NCI-H146 treated with DMSO at 0.1 percent for 48 hours (cell line): ENCODE measurements around the gene SAXO2.
"Not testable (repeated sequence)": the region's sequence is repeated elsewhere in the genome, so short reads cannot be mapped to it uniquely, and the experiment has no call there.

Experiments used
- DNase-seq: peaks from one replicate; lab custom pipeline; 2025; ENCODE audit not compliant: unreplicated experiment; lab: John Stamatoyannopoulos, UW

The SAXO2 gene

DNA sequence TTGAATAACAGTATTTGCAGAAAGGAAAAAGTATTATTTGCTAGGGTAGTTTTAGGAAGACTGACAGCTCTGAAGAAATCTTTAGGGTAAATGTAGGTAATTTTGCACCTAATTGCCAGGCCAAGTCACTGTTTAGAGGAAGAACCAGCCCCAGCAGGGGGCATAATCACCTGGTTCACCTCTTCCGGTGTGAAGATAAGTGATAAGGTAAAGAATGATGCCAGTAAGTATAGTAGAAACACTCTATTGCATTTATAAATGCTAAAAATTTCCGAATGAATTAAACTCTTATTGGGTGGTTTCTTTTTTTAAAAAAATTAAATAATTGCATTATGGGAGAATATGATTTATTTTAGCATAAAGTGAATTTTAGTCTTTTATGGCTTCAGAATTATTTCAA, 21.8 kb downstream of the SAXO2 start:
- DNase-seq = not testable (repeated sequence)

DNA sequence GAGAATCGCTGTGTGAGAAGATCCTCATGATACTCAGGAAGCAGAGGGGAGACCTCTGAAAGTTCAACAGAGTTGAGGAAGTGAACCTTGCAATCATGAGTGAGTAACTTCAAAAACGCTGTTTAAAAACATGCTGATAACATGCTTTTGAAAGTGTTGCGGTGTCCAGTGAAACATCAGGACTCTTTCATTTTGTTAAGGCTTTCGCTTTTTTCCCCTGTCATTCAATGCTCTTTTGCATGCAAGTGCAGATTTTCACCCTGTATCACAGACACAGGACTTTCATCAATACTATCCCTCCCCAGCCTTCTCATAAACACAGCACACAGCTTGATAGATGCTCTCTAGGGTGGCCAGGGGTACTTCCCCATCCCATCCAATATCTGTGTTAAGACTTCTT, 23.9 kb downstream of the SAXO2 start:
- not testable (repeated sequence) for DNase-seq

DNA sequence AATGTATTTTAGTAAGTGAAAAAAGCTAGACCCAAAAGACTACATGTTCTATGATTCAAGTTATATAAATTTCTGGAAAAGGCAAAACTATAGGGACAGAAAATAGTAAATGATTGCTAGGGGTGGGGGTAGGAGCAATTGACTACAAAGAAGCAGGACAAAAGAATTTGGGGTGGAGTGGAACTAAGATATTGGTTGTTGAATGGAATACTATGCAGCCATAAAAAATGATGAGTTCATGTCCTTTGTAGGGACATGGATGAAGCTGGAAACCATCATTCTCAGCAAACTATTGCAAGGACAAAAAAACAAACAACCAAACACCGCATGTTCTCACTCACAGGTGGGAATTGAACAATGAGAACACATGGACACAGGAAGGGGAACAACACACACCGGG, 25.6 kb downstream of the SAXO2 start:
- not testable (repeated sequence) for DNase-seq

DNA sequence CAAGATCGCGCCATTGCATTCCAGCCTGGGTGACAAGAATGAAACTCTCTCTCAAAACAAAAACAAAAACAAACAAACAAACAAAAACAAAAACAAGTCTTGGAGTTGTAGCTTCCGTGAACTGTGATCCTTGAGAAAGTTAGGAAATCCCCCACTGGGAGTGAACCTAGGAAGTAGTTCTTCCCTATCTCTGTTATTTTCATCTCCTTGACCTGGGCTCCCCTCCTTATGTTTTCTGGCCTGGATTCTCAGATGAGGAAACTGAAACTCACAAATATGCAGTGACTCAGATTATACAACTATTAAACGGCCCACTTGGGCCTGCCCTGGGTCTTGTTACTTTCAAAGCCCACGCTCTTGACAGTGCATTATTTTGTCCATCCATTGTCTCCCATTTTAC, 29.7 kb downstream of the SAXO2 start:
- no peak for DNase-seq

DNA sequence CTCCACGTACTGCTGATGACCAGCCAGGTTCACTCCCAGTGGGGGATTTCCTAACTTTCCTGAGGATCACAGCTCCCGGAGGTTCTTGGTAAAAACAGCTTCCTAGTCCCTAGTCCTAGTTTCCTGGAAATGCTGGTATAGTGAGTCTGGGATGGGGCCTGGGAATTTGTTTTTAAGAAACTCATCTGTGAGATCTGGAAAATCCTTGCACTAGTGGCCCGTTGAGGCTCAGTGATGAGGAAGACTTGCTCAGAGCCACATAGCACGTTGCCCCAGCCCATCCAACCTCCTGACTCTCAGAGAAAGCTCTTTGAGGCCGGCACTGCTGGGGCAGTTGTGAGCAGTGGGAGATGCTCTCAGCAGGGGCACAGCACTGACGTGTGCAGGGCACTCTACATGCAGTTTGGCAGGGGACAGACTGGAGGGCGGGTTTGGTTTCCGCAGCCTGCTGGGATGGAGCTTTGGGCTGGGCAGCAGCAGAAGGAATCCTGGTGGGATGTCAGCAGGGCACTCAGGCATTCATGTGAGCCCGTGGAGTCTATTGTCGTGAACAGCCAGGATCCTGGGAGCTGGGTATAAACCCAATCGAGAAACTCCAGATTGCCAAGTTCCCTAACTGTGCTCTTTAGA, 31.6 kb downstream of the SAXO2 start:
- DNase-seq = peak; percentile 10

DNA sequence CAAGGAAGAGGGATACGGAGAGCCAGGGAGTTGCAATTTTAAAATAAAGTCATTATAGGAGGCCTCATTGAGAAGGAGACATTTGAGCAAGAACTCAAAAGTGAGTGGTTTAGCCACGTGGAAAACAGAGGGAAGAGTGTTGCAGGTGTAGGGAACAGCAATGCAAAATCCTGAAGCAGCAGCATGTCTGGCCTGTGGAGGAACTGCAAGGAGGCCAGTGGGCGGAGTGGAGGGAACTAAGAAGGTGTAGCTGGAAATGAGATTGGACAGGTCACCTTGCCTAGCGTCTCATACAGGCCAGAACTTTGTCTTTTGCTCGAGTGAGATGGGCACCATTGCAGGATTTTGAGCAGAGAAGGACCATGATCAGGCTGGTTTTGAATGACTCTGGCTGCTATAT, 34.9 kb downstream of the SAXO2 start:
- no peak for DNase-seq

DNA sequence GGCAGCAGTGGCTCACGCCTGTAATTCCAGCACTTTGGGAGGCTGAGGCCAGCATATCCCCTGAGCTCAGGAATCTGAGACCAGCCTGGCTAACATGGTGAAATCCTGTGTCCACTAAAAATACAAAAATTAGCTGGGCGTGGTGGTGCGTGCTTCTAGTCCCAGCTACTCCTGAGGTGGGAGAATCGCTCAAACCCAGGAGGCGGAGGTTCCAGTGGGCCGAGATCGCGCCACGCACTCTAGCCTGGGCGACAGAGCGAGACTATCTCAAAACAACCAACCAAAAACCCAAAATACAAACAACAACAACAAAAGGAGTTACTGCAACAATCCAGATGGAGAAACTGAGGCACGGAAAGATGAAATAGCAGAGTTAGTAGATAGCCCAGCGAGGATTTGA, 35.4 kb downstream of the SAXO2 start:
- DNase-seq = no peak

DNA sequence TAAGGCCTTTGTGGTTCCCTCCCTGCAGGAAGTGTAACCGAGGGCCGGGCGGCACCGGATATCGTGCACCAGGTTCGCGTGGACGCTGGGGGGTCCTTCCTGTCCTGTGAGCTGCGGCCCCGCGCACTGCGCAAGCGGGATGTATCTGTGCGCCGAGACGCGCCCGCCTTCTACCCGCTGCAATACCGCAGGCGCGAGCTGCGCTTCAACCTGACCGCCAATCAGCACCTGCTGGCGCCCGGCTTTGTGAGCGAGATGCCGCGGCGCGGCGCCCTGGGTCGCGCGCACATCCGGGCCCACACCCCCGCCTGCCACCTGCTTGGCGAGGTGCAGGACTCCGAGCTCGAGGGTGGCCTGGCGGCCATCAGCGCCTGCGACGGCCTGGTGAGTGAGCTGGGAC, 35.9 kb downstream of the SAXO2 start:
- DNase-seq = no peak

DNA sequence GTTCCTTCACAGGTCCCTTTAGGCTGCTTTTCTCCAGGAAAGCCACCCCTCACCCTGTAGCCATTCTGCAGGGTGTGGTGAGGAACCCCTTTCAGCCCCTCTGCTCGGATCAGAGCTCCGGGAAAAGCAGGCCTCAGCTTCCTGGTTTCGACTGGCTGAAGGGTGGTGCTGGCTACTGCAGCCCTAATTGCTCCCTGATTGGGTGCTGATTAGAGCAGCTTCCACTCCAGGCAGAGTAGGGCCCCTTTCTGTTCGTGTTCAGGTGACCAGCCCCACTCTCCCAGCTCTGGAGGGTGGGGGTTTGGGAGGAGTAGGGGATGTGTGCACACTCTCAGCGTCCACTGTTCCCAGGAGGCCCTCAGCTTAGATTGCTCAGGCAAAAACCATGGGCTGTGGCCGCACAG, 36.9 kb downstream of the SAXO2 start:
- not testable (repeated sequence) for DNase-seq

DNA sequence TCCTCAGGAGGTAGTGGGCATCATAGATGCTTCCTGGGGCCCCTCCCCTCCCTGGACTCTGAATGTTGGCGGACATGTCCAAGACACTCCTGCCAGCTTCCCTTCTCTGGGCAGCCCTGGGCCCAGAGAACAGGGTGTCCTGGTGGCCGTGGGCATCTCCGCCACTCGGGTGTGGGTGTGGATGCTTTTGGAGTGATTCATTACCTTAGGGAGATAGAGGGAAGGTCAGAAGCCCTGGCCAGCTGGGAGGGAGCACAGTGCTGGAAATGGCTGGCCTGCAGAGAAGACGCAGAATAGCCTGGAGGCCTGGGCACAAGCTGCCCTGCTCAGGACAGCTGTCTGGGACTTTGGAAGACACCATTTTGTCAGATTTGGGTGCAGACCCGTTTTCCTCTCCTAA, 37.7 kb downstream of the SAXO2 start:
- not testable (repeated sequence) for DNase-seq

DNA sequence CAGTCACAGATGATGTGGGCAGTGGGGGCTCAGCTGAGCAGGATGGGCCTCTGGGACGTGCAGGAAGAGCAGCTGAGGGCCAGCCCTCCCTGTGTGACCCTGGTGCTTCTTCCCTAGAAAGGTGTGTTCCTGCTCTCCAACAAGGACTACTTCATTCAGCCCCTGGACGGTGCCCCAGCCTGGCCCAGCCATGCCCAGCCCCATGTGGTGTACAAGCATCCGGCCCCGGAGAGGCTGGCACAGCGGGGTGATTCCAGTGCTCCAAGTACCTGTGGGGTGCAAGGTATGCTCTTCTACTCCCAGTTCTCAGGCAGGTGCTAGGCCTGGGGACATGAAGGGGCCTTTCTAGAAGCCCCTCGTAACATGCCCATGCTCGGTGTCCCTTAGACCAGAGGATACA, 38.3 kb downstream of the SAXO2 start:
- no peak for DNase-seq

DNA sequence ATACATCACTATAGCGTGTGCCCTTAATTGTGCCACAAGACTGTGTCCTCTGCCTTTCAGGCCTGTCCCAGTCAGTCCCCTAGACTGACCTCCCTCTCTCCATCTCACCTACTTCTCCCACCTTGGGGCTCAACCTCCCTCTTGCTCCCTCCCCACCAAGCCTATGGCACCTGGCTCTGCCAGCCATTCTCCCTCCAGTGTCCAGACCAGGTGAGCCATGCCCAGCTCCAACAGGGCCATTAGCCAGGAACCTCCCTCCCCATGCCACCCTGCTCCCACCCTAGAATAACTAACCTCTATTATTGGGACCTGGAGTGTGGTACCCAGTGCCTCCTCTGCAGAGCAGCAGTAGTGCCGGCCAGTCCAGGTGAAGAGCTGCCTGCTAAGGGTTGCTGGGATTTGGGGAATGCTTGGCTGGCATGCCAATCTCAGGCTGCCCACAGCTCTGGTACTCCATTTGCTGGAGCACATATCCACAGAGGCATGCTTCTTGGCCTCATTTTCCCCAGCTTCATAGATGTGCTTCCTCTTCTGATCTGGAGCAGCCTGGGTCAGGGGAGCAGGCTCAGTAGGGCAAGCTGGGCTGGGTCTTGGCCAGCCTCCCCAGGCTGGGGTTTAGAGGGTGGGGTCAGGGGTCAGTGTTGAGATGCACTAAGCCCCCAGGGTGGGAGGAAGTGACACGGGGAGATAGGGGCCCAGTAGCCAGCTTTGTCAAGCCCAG, 38.8 kb downstream of the SAXO2 start:
- DNase-seq = no peak

DNA sequence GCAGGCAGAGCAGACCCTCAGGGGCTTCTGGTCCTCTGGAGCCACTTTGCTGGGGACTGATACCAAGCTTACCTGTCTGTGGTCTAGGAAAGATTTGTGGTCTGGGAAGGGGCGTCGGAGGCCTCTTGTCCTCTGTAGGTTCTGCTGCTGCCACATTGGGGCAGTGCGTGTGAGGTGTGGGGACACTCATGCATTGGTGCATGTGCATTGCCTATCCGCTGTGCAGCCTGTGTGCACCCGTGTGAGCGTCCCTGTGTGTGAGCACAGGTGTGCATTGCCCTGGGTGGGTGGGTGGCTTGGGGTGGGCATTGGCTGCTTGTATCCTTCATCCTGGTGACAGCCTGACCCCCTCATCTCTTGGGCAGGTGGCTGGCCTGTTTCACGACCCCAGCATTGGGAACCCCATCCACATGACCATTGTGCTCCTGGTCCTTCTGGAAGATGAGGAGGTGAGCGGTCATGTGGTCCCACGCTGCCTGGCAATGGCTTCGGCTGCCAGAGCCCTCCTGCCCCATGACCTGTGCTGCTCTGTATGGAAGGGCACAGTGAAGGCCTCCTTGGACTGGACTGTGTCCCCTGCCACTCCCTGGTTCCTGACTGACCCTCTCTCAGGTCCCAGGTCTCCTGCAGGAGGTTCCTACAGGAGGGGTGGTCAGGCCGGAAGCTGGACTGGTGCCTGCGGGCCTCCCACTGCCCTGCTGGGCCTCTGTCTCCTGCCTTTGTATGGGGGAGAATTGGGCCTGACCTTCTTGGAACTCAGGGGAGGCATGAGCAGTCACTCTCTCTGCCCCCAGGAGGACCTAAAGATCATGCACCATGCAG, 41.5 kb downstream of the SAXO2 start:
- DNase-seq = no peak

DNA sequence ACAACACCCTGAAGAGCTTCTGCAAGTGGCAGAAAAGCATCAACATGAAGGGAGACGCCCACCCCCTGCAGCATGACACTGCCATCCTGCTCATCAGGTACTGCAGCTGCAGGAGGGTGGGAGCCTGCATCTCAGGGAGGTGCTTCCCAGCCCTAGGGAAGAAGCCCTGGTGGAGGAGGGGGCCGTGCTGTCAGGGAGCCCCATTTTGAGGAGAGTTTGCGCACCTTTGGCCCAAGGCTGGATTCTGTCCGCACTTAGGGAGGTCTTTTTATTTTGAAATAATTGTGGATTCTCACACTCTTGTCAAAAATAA, 42.1 kb downstream of the SAXO2 start:
- DNase-seq = no peak

DNA sequence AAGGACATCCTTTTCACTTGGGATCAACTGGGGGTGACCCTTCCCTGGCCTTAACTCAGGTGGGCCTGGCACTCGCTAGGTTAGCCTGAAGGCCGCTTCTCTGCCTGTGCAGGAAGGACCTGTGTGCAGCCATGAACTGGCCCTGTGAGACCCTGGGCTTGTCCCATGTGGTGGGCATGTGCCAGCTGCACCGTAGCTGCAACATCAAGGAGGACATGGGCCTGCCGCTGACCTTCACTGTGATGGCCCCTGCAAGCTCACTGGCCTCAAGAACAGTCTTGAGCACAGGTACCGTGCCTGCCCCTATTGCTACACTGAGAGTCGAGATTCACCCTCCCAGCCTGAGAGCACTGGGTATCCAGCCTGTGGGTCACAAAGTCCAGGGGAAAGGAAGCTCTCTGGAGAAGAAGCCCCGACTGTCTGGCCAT, 43.0 kb downstream of the SAXO2 start:
- DNase-seq = no peak

DNA sequence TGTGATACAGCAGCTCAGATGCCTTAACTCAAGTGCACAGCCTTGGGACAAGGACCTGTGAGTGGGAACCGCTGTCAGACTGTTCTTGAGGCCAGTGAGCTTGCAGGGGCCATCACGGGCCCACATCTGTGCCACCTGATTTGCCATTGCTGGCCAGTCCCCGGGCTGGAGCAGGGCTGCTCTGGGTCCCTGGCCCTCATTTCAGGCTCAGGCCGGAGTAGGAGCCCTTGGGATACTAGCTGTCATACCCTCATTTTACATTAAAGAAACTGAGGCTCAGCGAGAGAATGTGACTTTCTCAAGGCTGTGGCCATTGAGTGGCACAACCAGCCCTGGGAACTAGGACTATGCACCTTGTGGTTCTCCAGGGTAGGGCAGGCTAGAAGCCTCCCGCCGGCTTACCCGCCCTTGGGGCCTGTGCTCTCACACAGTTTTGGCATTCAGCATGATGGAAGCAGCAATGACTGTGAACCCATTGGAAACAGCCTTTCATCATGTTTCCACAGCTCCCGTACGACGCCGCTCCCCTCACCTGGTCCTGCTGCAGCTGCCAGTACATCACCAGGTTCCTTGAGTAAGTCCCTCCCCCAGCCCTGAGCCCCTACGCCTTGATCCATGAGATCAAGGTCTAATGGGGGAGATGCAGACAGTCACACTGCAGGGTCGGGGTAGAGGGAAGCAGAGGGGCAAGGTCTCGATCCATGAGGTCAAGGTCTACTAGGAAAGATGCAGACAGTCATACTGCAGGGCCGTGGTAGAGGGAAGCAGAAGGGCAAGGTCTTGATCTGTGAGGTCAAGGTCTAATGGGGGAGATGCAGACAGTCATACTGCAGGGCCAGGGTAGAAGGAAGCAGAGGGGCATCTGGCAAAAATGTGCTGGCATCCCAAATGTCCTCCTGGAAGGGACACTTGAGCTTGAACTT, 44.4 kb downstream of the SAXO2 start:
- no peak for DNase-seq

DNA sequence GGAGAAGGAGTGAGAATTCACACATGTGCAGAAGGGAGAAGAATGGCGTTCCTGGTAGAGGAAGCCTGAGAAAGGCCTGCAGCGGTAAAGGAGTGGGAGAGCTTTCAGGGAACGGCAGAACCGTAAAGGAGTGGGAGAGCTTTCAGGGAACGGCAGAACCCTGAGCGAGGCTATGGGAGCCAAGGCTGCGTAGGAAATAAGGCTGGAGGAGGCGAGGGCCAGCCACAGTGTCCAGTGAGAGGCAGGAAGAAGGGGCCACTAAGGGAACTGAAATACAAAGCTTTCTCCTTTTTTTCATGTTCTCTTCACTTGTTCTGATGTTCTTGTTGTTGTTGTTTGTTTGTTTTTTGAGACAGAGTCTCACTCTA, 45.1 kb downstream of the SAXO2 start:
- no peak for DNase-seq

DNA sequence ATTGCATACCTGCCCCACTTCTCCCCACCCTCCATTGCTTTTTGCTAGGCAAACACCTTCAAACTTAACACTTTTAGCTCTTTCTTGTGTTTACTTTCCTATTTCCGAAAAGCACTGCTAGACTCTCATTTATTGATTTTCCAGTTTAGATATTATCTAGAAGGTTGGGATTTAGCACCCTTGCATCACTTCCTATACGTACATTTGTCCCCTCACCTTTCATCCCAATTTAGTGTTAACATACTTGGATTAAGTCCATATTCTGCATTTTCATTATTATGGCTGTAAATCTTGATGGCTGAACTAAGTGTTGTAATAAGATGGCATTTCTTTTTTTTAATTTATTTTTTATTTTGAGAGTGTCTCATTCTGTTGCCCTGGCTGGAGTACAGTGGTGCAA, 47.2 kb downstream of the SAXO2 start:
- no peak for DNase-seq

DNA sequence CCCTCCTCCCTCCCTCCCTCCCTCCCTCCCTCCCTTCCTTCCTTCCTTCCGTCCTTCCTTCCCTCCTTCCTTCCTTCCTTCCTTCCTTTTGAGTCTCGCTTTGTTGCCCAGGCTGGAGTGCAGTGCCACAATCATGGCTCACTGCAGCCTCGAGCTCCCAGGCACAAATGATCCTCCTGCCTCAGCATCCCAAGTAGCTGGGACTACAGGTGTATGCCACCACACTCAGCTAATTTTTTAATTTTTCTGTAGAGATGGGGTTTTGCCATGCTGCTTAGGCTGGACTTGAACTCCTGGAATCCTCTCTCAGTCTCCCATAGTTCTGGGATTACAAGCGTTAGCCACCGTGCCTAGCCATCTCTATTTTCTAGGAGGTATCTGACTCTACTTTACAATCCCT, 48.7 kb downstream of the SAXO2 start:
- not testable (repeated sequence) for DNase-seq

DNA sequence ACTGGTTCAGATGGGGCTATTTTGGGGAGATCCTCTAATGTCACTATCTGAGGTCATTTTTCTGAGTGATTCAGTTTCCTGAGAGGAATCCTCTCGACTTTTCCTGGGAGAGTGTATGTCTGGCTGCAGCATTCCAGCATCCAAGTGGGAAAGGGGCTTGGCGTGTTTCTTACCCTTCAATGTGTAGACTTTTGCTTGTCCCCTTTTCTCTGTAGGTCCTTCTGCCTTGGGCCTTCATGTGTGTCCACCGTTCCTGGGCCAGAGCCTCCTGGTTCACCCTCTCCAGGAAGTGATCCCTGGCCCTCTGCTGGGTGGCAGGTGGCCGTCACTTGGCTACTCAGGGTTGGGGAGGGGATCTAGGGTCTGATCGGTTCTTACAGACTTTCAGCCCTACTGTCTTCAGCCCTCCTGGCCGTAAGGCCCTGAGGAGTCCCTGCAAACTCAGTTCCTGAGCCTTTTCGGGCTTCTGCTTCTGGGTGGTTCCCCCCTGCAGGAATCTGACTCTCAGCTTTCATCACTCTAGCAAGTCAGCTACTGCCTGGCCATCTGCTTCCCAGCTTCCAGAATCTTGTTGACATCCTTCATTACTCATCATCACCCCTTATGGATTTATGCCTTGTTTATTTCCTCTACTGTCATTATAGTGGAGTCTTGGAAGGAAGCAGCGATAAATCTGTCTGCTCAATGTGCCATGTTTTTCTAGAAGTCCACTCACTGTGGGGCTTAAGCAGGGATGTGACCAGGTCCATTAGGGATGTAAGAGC, 50.1 kb downstream of the SAXO2 start:
- DNase-seq = no peak
